Gastroesophageal sphincter (tissue), 4 donors: ENCODE results near the gene FBXO46. TPM values are rescaled to one million over a fixed set of nuclear protein-coding genes. Genes with fewer than 3 reads are reported as not detected.

Experiments
- ATAC-seq: fragments of 150-250 bp; one replicate; pipeline ENCODE4 v1.9.1; 2016; ENCODE audit warnings: mild to moderate bottlenecking, moderate library complexity
- H3K27ac ChIP-seq, 4 donors: fragments of 200-600 bp; sonication (generic) in 3 of 4; 1 replicate in 3 of 4; 2 replicates in 1 of 4; pipeline ENCODE4 v1.5.1; 2016 to 2019
- H3K27me3 ChIP-seq: fragments of 200-600 bp; sonication (generic); one replicate; pipeline ENCODE4 v1.5.1; 2019
- H3K36me3 ChIP-seq, 2 donors: fragments of 200-600 bp; sonication (generic); one replicate each; pipeline ENCODE4 v1.5.1; 2019; ENCODE audit warnings: control low read depth in 1 of 2
- H3K4me1 ChIP-seq, 3 donors: fragments of 200-600 bp; sonication (generic); 1 replicate in 2 of 3; 2 replicates in 1 of 3; pipeline ENCODE4 v1.5.1; 2016 to 2019; ENCODE audit warnings: control low read depth in 2 of 3
- H3K4me3 ChIP-seq, 2 donors: fragments of 200-600 bp; sonication (generic); one replicate each; pipeline ENCODE4 v1.5.1; 2019; ENCODE audit warnings: mild to moderate bottlenecking in 1 of 2, moderate library complexity in 1 of 2
- H3K9me3 ChIP-seq, 3 donors: fragments of 200-600 bp; sonication (generic); one replicate each; pipeline ENCODE4 v1.5.1; 2017 to 2019; ENCODE audit warnings: control low read depth in 2 of 3
- CTCF ChIP-seq, 4 experiments: fragments of 200-600 bp in 2 of 4; fragments of 450-650 bp in 2 of 4; sonication (generic) in 1 of 4; IDR thresholded peaks; one replicate each; pipeline ENCODE4 v1.5.1; 2017 to 2019; ENCODE audit warnings: antibody characterized with exemption in 4 of 4, mild to moderate bottlenecking in 2 of 4, moderate library complexity in 2 of 4
- EP300 ChIP-seq: sonication (generic); formaldehyde crosslinking; IDR thresholded peaks from one replicate; pipeline ENCODE4 v1.6.1; 2017; ENCODE audit warnings: antibody characterized with exemption, mild to moderate bottlenecking
- POLR2A ChIP-seq, 2 donors: fragments of 450-650 bp; IDR thresholded peaks; one replicate each; pipeline ENCODE4 v1.6.1; 2017; ENCODE audit warnings: antibody characterized with exemption in 2 of 2, mild to moderate bottlenecking in 2 of 2, moderate library complexity in 1 of 2
- POLR2AphosphoS5 ChIP-seq: sonication (generic); formaldehyde crosslinking; IDR thresholded peaks from one replicate; pipeline ENCODE4 v1.6.1; 2017; ENCODE audit warnings: antibody characterized with exemption
- WGBS, 2 donors: methylation state at CpG; one replicate each; pipeline ENCODE4 v1.1.5; 2018; ENCODE audit warnings: low coverage in 1 of 2; 5-methylcytosine and 5-hydroxymethylcytosine counted together
- total RNA-seq, 4 donors: library from RNA; depleted of rRNA; stranded (reverse); fragments of >200 nt; gene quantifications; one replicate each; pipeline ENCODE4 v1.1.0, GENCODE V29; 2016

Gene FBXO46
- total RNA-seq, 4 donors from 2014 or later = 12.1 to 20.5 (median 14.9) TPM

- Histone ChIP-seq H3K27me3 (no peaks in the 10 kb centered on the region), H3K9me3 (no peaks in the 10 kb centered on the region), H3K4me1 (peaks cover 0 to 17% (median 0%) of the 10 kb centered on the region in 3 donors), H3K36me3 (no peaks in the 10 kb centered on the region), H3K4me3 (no peak overlapping the region), H3K27ac (no peak overlapping the region)
- WGBS, 2 donors = 88 to 92% methylated on average over 5 to 6 of the region's 6 CpGs
- no peak for TF ChIP-seq POLR2A (IDR thresholded peaks at IDR 0.05)
- no peak for TF ChIP-seq POLR2AphosphoS5
- TF ChIP-seq EP300 = no peak
- no peak for TF ChIP-seq CTCF (IDR thresholded peaks at IDR 0.05)
- ATAC-seq = no peak
These were observed 14.9 kb upstream of the FBXO46 start for GRCh38 chr19:45745606-45746005.

- H3K9me3 ChIP-seq = no peaks in the 10 kb centered on the region
- H3K27me3 ChIP-seq = no peaks in the 10 kb centered on the region
- no peaks in the 10 kb centered on the region for H3K36me3 ChIP-seq
- ATAC-seq = no peak
- peak overlapping the region in 2 of 4 donors; percentile 6 to 45 for H3K27ac ChIP-seq
- TF ChIP-seq POLR2A (IDR thresholded peaks at IDR 0.05) = no peak
- no peak for TF ChIP-seq CTCF (IDR thresholded peaks at IDR 0.05)
- TF ChIP-seq EP300 = no peak
- no peak for TF ChIP-seq POLR2AphosphoS5
- H3K4me1 ChIP-seq = peaks cover 0 to 17% (median 0%) of the 10 kb centered on the region in 3 donors
- H3K4me3 ChIP-seq = no peak overlapping the region
- WGBS, 2 donors = 22 to 51% methylated on average over 3 to 4 of the region's 4 CpGs
These were observed 12.3 kb upstream of the FBXO46 start for GRCh38 chr19:45742969-45743368.

- TF ChIP-seq CTCF (IDR thresholded peaks at IDR 0.05) = no peak
- no peak for TF ChIP-seq POLR2A (IDR thresholded peaks at IDR 0.05)
- TF ChIP-seq EP300 = no peak
- no peak for TF ChIP-seq POLR2AphosphoS5
- H3K36me3 ChIP-seq = no peaks in the 10 kb centered on the region
- H3K27ac ChIP-seq = no peak overlapping the region
- WGBS, 2 donors = 71 to 84% methylated on average over 2 to 10 of the region's 10 CpGs
- peaks cover 0 to 17% (median 0%) of the 10 kb centered on the region in 3 donors for H3K4me1 ChIP-seq
- no peak overlapping the region for H3K4me3 ChIP-seq
- no peaks in the 10 kb centered on the region for H3K9me3 ChIP-seq
- H3K27me3 ChIP-seq = no peaks in the 10 kb centered on the region
- ATAC-seq = no peak
These were observed 9.1 kb upstream of the FBXO46 start for GRCh38 chr19:45739498-45740439.

GRCh38 chr19:45733160-45733810 is 2.6 kb upstream of the FBXO46 start, which contains the start of gene MEIOSIN:
Gene MEIOSIN (plus strand): TSS chr19:45733439. CDS start chr19:45735377, 1,938 bp downstream.
- no peaks in the 10 kb centered on the region for H3K36me3 ChIP-seq
- ATAC-seq = no peak
- TF ChIP-seq POLR2A (IDR thresholded peaks at IDR 0.05) = no peak
- TF ChIP-seq POLR2AphosphoS5 = no peak
- no peak for TF ChIP-seq CTCF (IDR thresholded peaks at IDR 0.05)
- 91 to 100% methylated on average over 1 to 19 of the region's 59 CpGs for WGBS, 2 donors
- peaks cover 0 to 21% (median 15%) of the 10 kb centered on the region in 3 donors for H3K4me1 ChIP-seq
- H3K27ac ChIP-seq = no peak within 1 kb of the TSS
- no peaks in the 10 kb centered on the region for H3K27me3 ChIP-seq
- H3K9me3 ChIP-seq = no peaks in the 10 kb centered on the region
- no peak within 1 kb of the TSS for H3K4me3 ChIP-seq
